H9 (cell line): Measurements from ENCODE around the gene MCEMP1. TPM values are rescaled to one million over a fixed set of nuclear protein-coding genes. Genes with fewer than 3 reads are reported as not detected.

Experiments
- DNase-seq: peaks from one replicate; pipeline ENCODE4 v3.0.0-alpha.2; 2017
- H2AFZ ChIP-seq: one replicate; pipeline ENCODE4 v1.6.1; 2013; ENCODE audit warnings: mild to moderate bottlenecking, low read length, control low read depth, moderate library complexity
- H2AK5ac ChIP-seq: 2 replicates; pipeline ENCODE4 v1.6.1; 2013; ENCODE audit warnings: low read length, control low read depth, mixed read lengths; ENCODE audit not compliant: insufficient read length
- H2BK120ac ChIP-seq: one replicate; pipeline ENCODE4 v1.6.1; 2013; ENCODE audit warnings: low read depth, mild to moderate bottlenecking, low read length, control low read depth, inconsistent platforms; ENCODE audit not compliant: poor library complexity, severe bottlenecking
- H2BK12ac ChIP-seq: 2 replicates; pipeline ENCODE4 v1.6.1; 2013; ENCODE audit warnings: low read length, control low read depth, mixed read lengths, low read depth; ENCODE audit not compliant: insufficient read length
- H2BK15ac ChIP-seq: 2 replicates; pipeline ENCODE4 v1.6.1; 2013; ENCODE audit warnings: low read depth, low read length, control low read depth
- H2BK20ac ChIP-seq: one replicate; pipeline ENCODE4 v1.6.1; 2013; ENCODE audit warnings: low read depth, mild to moderate bottlenecking, low read length, control low read depth, inconsistent platforms; ENCODE audit not compliant: poor library complexity, severe bottlenecking
- H2BK5ac ChIP-seq: 2 replicates; pipeline ENCODE4 v1.6.1; 2013; ENCODE audit warnings: low read length, control low read depth, mixed read lengths; ENCODE audit not compliant: insufficient read length
- H3K14ac ChIP-seq: 2 replicates; pipeline ENCODE4 v1.6.1; 2013; ENCODE audit warnings: low read length, control low read depth; ENCODE audit not compliant: insufficient read depth
- H3K18ac ChIP-seq: 2 replicates; pipeline ENCODE4 v1.6.1; 2013; ENCODE audit warnings: low read depth, mild to moderate bottlenecking, mixed read lengths, low read length, control low read depth; ENCODE audit not compliant: insufficient read length
- H3K23ac ChIP-seq: 2 replicates; pipeline ENCODE4 v1.6.1; 2013; ENCODE audit warnings: low read length, control low read depth, mixed read lengths, low read depth; ENCODE audit not compliant: insufficient read length
- H3K23me2 ChIP-seq: 2 replicates; pipeline ENCODE4 v1.6.1; 2013; ENCODE audit warnings: low read depth, mild to moderate bottlenecking, mixed read lengths, low read length, control low read depth; ENCODE audit not compliant: insufficient read length, poor library complexity, severe bottlenecking
- H3K27ac ChIP-seq: 2 replicates; pipeline ENCODE4 v1.5.1; 2013; ENCODE audit warnings: low read length, control low read depth, mixed read lengths, low read depth; ENCODE audit not compliant: insufficient read length
- H3K27me3 ChIP-seq: 2 replicates; pipeline ENCODE4 v1.6.1; 2013; ENCODE audit warnings: low read length, control low read depth, inconsistent platforms; ENCODE audit not compliant: insufficient read depth
- H3K4ac ChIP-seq: 2 replicates; pipeline ENCODE4 v1.6.1; 2013; ENCODE audit warnings: low read depth, mild to moderate bottlenecking, control low read depth, inconsistent platforms, low read length, moderate library complexity
- H3K4me1 ChIP-seq: 2 replicates; pipeline ENCODE4 v1.6.1; 2013; ENCODE audit warnings: low read length, control low read depth, inconsistent platforms; ENCODE audit not compliant: insufficient read depth
- H3K4me2 ChIP-seq: 2 replicates; pipeline ENCODE4 v1.6.1; 2013; ENCODE audit warnings: low read length, control low read depth, mixed read lengths; ENCODE audit not compliant: insufficient read length, insufficient read depth
- H3K56ac ChIP-seq: 2 replicates; pipeline ENCODE4 v1.6.1; 2013; ENCODE audit warnings: low read depth, mild to moderate bottlenecking, mixed read lengths, low read length, control low read depth; ENCODE audit not compliant: insufficient read length
- H3K79me1 ChIP-seq: 2 replicates; pipeline ENCODE4 v1.6.1; 2013; ENCODE audit warnings: low read depth, mild to moderate bottlenecking, moderate library complexity, low read length, control low read depth, inconsistent platforms; ENCODE audit not compliant: insufficient read depth, poor library complexity, severe bottlenecking
- H3K79me2 ChIP-seq: 2 replicates; pipeline ENCODE4 v1.6.1; 2013; ENCODE audit warnings: low read length, control low read depth, inconsistent platforms; ENCODE audit not compliant: insufficient read depth
- H3K9ac ChIP-seq: 2 replicates; pipeline ENCODE4 v1.6.1; 2013; ENCODE audit warnings: low read length, control low read depth, mixed read lengths; ENCODE audit not compliant: insufficient read length; ENCODE audit errors: extremely low read depth
- H3K9me3 ChIP-seq: one replicate; pipeline ENCODE4 v1.6.1; 2013; ENCODE audit warnings: low read depth, low read length, inconsistent platforms; ENCODE audit not compliant: control insufficient read depth
- H3T11ph ChIP-seq: one replicate; pipeline ENCODE4 v1.6.1; 2013; ENCODE audit warnings: mild to moderate bottlenecking, low read length, control low read depth, inconsistent platforms
- H4K20me1 ChIP-seq: one replicate; pipeline ENCODE4 v1.6.1; 2013; ENCODE audit not compliant: control insufficient read depth, insufficient read length, insufficient read depth
- H4K5ac ChIP-seq: 2 replicates; pipeline ENCODE4 v1.6.1; 2013; ENCODE audit warnings: low read depth, mild to moderate bottlenecking, mixed read lengths, low read length, control low read depth; ENCODE audit not compliant: insufficient read length
- H4K8ac ChIP-seq: replicated peaks from 2 replicates; pipeline ENCODE4 v1.6.1; 2013; ENCODE audit warnings: low read length, control low read depth, mixed read lengths, low read depth; ENCODE audit not compliant: insufficient read length
- H4K91ac ChIP-seq: 2 replicates; pipeline ENCODE4 v1.6.1; 2013; ENCODE audit warnings: low read depth, mild to moderate bottlenecking, moderate library complexity, mixed read lengths, low read length, control low read depth; ENCODE audit not compliant: insufficient read length
- H3K27ac Mint-ChIP-seq, 3 experiments: 2 replicates in 2 of 3; 3 replicates in 1 of 3; pipeline ENCODE4 v1.8.0; 2020 to 2021; ENCODE audit warnings: mixed read lengths in 3 of 3, mild to moderate bottlenecking in 1 of 3, moderate library complexity in 1 of 3
- H3K27me3 Mint-ChIP-seq: 2 replicates; pipeline ENCODE4 v1.8.0; 2021; ENCODE audit warnings: low read depth, mild to moderate bottlenecking, moderate library complexity, mixed read lengths
- H3K36me3 Mint-ChIP-seq, 3 experiments: 2 replicates in 2 of 3; 3 replicates in 1 of 3; pipeline ENCODE4 v1.8.0; 2020 to 2021; ENCODE audit warnings: low read depth in 3 of 3, mixed read lengths in 3 of 3; ENCODE audit not compliant: insufficient read depth in 1 of 3
- H3K4me1 Mint-ChIP-seq, 2 experiments: 2 replicates each; pipeline ENCODE4 v1.8.0; 2020; ENCODE audit warnings: mixed read lengths in 2 of 2
- H3K4me3 Mint-ChIP-seq, 2 experiments: 2 replicates in 1 of 2; 3 replicates in 1 of 2; pipeline ENCODE4 v1.8.0; 2020 to 2021; ENCODE audit warnings: mild to moderate bottlenecking in 2 of 2, mixed read lengths in 2 of 2, moderate library complexity in 1 of 2
- H3K9me3 Mint-ChIP-seq, 2 experiments: 2 replicates in 1 of 2; 3 replicates in 1 of 2; pipeline ENCODE4 v1.8.0; 2020; ENCODE audit warnings: mild to moderate bottlenecking in 2 of 2, mixed read lengths in 2 of 2, moderate library complexity in 1 of 2
- CTCF ChIP-seq: fragments of 200-600 bp; sonication (generic); conservative IDR thresholded peaks from 3 replicates; pipeline ENCODE4 v1.8.0; 2021; ENCODE audit warnings: antibody characterized with exemption, mild to moderate bottlenecking
- WGBS: extraction: QIAGEN DNeasy Blood & Tissue Kit; methylation state at CpG from one replicate; pipeline ENCODE4 v1.1.7; 2013; ENCODE audit warnings: missing lambda C conversion rate, low lambda C conversion rate, mixed read lengths; ENCODE audit not compliant: insufficient read length; ENCODE audit errors: extremely low coverage; 5-methylcytosine and 5-hydroxymethylcytosine counted together
- total RNA-seq: library from RNA; stranded (reverse); gene quantifications from 2 replicates; pipeline ENCODE4 v1.2.1, GENCODE V29; 2021

MCEMP1 gene
- total RNA-seq, 1 experiment from 2014 or later, result not detected

- H3K18ac ChIP-seq, result no peak overlapping the region
- no peak overlapping the region for H2AK5ac ChIP-seq
- H2BK15ac ChIP-seq, result no peak overlapping the region
- no peak overlapping the region for H3K9ac ChIP-seq
- H2BK5ac ChIP-seq, result no peak overlapping the region
- no peak overlapping the region for H2AFZ ChIP-seq
- H2BK20ac ChIP-seq, result no peak overlapping the region
- no peak overlapping the region for H2BK120ac ChIP-seq
- no peaks in the 10 kb centered on the region for H3K79me2 ChIP-seq
- H3K4ac ChIP-seq, result no peak overlapping the region
- no peaks in the 10 kb centered on the region for H3K27me3 ChIP-seq
- no peak overlapping the region for H3K27ac ChIP-seq
- Mint-ChIP-seq H3K27ac (no peak overlapping the region), H3K27me3 (peaks cover 35% of the 10 kb centered on the region), H3K4me1 (0 out of 4 replicates have a peak, but pooled peaks cover 0 to 5% of the 10 kb centered on the region in 2 experiments), H3K9me3 (no peaks in the 10 kb centered on the region; a peak in 2 of 5 replicates), H3K36me3 (no peaks in the 10 kb centered on the region), H3K4me3 (no peak overlapping the region)
- no peaks in the 10 kb centered on the region for H3K23me2 ChIP-seq
- DNase-seq, result no peak
- no peak overlapping the region for H3K23ac ChIP-seq
- H3K4me1 ChIP-seq, result no peaks in the 10 kb centered on the region
- no peak overlapping the region for H4K91ac ChIP-seq
- no peak overlapping the region for H3K14ac ChIP-seq
- no peaks in the 10 kb centered on the region for H3K9me3 ChIP-seq
- no peak overlapping the region for H4K8ac ChIP-seq
- no peak overlapping the region for H3T11ph ChIP-seq
- TF ChIP-seq CTCF, result no peak
- no CpG with 5 or more reads among the region's 8 CpGs for WGBS
- H3K79me1 ChIP-seq, result no peaks in the 10 kb centered on the region
- no peak overlapping the region for H3K56ac ChIP-seq
- no peaks in the 10 kb centered on the region for H4K20me1 ChIP-seq
- H3K4me2 ChIP-seq, result no peak overlapping the region
- no peak overlapping the region for H2BK12ac ChIP-seq
- no peak overlapping the region for H4K5ac ChIP-seq
These were observed 41.8 kb downstream of the MCEMP1 start for GRCh38 chr19:7718668-7719067.
